Body of pancreas (tissue), 4 donors: ENCODE data around the gene LRP8.

Experiments
- CTCF ChIP-seq, 7 experiments: fragments of 450-650 bp in 4 of 7; fragments of 200-600 bp in 3 of 7; sonication (generic) in 3 of 7; IDR thresholded peaks; one replicate each; pipeline ENCODE4 v1.5.1; 2016 to 2019; ENCODE audit warnings: antibody characterized with exemption in 7 of 7
- POLR2A ChIP-seq, 3 donors: fragments of 450-650 bp; IDR thresholded peaks; one replicate each; pipeline ENCODE4 v1.6.1; 2016; ENCODE audit warnings: antibody characterized with exemption in 3 of 3, mild to moderate bottlenecking in 2 of 3

- TF ChIP-seq CTCF (IDR thresholded peaks at IDR 0.05) (no peak), POLR2A (IDR thresholded peaks at IDR 0.05) (no peak)
These were observed 33.8 kb downstream of the LRP8 start for GRCh38 chr1:53294061-53294460.
